SU-DHL-6 (cell line): Measurements from ENCODE around the gene FYB1.

Experiments used
- EZH2phosphoT487 ChIP-seq: fragments of 200-600 bp; sonication (generic), shearing (Covaris generic); conservative IDR thresholded peaks from 2 replicates; pipeline ENCODE4 v1.6.1; 2018; ENCODE audit warnings: mild to moderate bottlenecking, antibody characterized with exemption, low read length, moderate library complexity, mixed read lengths
- TF ChIP-seq, protein P1 (sequence below): fragments of 200-600 bp; sonication (generic); IDR thresholded peaks from one replicate; pipeline ENCODE4 v1.5.1; 2017; ENCODE audit warnings: antibody characterized with exemption, mild to moderate bottlenecking, low read length, moderate library complexity; ENCODE audit not compliant: insufficient read depth, poor library complexity, severe bottlenecking

DNA sequence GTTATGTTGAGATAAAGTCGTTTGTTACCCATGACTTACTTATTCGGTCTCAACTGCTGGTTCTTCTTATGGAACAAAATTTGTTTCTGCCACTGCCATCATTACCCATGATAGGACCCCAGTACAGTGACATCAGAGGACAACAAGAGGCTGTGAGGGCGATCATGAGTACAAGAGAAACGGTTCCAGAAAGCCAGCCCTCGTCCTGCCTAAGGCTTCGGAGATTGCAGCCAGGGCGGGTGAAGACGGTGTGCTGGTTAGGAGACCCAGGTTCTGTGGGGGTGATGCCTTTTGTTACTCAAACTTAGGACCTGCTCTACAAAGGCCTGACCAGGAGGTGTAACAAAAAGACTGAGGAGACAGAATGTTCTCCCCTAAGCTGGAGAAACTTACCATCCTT, 10.9 kb downstream of the FYB1 start:
- TF ChIP-seq EZH2phosphoT487 = no peak
- TF ChIP-seq, protein P1, sequence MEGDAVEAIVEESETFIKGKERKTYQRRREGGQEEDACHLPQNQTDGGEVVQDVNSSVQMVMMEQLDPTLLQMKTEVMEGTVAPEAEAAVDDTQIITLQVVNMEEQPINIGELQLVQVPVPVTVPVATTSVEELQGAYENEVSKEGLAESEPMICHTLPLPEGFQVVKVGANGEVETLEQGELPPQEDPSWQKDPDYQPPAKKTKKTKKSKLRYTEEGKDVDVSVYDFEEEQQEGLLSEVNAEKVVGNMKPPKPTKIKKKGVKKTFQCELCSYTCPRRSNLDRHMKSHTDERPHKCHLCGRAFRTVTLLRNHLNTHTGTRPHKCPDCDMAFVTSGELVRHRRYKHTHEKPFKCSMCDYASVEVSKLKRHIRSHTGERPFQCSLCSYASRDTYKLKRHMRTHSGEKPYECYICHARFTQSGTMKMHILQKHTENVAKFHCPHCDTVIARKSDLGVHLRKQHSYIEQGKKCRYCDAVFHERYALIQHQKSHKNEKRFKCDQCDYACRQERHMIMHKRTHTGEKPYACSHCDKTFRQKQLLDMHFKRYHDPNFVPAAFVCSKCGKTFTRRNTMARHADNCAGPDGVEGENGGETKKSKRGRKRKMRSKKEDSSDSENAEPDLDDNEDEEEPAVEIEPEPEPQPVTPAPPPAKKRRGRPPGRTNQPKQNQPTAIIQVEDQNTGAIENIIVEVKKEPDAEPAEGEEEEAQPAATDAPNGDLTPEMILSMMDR = no peak
